DOHH2 (cell line): ENCODE data around the gene INTS6L.

ENCODE experiments used
- CTCF ChIP-seq: fragments of 200-600 bp; sonication (generic); IDR thresholded peaks from one replicate; pipeline ENCODE4 v1.5.1; 2014; ENCODE audit warnings: antibody characterized with exemption, mild to moderate bottlenecking, low read depth, low read length; ENCODE audit not compliant: poor library complexity, severe bottlenecking
- EZH2phosphoT487 ChIP-seq: fragments of 200-600 bp; sonication (generic); IDR thresholded peaks from 2 replicates; pipeline ENCODE4 v1.6.1; 2017; ENCODE audit warnings: borderline replicate concordance, mild to moderate bottlenecking, antibody characterized with exemption, low read length, moderate library complexity, mixed read lengths

GRCh38 chrX:135595543-135595942 is 75.1 kb downstream of the INTS6L start:
- TF ChIP-seq CTCF (no peak), EZH2phosphoT487 (no peak)
